ENCODE measurements around the gene LMCD1.

GRCh38 chr3:8595252-8595651, 93.6 kb downstream of the LMCD1 start:
- TF ChIP-seq POLR2A (IDR thresholded peaks at IDR 0.05) (no peak), CTCF (IDR thresholded peaks at IDR 0.05) (no peak), EP300 (IDR thresholded peaks at IDR 0.05) (no peak), POLR2AphosphoS5 (IDR thresholded peaks at IDR 0.05) (no peak)

Measured in sigmoid colon (tissue), 4 donors.